Measurements from ENCODE around the gene SLC6A3. TPM values are rescaled to one million over a fixed set of nuclear protein-coding genes. Genes with fewer than 3 reads are reported as not detected.
"Not testable (repeated sequence)": the region's sequence is repeated elsewhere in the genome, so short reads cannot be mapped to it uniquely, and the experiment has no call there.

The SLC6A3 gene
- total RNA-seq, 1 donor from 2014 or later: not detected

DNA sequence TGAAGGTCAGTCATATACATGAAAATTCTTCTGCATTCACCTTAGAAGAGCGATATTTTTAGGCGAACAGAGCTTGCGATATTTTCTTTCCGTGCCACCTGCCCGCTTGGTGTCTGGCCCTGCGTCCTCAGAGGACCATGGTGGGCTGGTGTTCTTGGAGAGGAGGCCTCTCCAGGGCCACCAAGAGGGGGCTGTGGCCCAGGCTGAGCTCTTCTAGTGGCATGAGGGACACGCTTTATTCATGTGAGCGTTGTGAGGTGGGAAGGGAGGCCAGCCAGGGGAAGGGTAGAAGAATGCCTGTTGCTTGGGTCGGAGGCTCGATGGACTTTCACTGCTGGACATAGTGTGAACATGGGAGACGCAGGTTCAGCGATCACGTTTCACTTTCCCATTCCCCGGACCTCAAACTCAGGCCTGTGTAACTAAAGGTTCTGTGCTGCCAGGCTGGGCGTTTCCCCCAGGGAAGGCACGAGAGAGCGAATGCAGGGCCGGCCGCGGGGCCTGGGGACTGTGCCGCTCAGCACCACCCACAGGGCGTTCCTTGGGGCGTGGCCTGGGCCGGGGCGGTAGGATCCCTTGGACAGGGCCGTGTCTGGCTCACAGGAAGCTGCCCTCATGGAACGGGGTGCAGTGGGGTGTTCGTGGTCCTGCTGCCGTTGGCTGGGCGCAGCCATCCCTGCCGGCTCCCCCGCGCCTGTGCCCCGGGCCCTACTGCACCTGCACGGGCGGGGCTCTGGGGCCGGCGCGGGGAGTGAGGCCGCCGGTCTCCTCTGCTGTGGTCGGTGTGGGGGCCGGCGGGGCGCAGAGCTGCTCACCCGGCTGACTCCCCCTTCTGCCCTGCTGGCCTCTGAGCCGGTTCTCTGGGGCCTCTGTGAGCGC lies 59.6 kb downstream of the SLC6A3 start:
- intact Hi-C loops (cut with DNase I): no loop called here
- DNase-seq (ENCODE audit: missing footprints): peak; percentile 94
- peak; percentile 95 for ATAC-seq

DNA sequence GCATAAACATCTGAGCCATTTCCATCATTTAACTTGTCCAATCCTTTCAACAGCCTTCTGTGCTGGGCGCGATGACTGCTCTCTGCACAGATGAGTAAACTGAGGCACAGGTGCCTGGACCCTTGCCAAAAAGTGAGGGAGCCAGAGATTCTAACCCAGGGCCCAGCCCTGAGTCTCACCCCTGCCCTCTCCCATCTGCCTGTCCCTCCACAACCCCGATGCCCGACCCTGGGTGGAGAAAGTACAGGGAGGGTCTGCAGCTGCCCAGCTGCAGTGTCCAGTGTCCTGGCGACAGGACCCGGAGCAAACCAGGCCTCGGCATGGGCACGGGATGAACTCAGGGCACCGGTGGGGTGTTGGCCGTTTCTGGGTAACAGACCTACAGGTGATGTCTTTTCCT lies 60.7 kb downstream of the SLC6A3 start:
- DNase-seq (ENCODE audit: missing footprints): no peak
- intact Hi-C loops (cut with DNase I): no loop called here

DNA sequence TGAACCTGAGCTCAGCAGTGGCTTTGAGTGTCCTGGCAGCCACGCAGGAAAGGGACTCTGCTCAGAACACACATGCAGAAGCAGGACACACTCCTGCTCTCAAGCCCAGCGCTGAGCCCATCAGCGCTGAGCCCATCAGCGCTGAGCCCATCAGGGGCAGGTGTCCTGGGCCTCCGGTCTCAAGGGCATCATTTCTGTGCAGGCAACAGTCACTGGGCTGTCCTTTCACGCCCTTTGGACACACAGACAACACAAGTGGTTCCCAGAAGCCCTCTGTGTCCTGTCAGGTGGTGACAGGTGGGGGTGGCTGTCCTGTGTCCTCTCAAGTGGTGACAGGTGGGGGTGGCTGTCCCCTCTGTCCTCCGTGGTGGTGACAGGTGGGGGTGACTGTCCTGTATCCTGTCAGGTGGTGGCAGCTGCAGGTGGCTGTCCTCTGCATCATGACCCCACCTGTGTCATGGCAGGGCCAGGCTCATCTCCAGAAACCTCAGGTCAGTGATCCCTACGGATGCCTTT lies 61.3 kb downstream of the SLC6A3 start:
- DNase-seq (ENCODE audit: missing footprints): no peak
- ATAC-seq: peak; percentile 38
- intact Hi-C loops (cut with DNase I): no loop called here

More for the DNA sequence above, 60.7 kb downstream of the SLC6A3 start:
- no peak for ATAC-seq

DNA sequence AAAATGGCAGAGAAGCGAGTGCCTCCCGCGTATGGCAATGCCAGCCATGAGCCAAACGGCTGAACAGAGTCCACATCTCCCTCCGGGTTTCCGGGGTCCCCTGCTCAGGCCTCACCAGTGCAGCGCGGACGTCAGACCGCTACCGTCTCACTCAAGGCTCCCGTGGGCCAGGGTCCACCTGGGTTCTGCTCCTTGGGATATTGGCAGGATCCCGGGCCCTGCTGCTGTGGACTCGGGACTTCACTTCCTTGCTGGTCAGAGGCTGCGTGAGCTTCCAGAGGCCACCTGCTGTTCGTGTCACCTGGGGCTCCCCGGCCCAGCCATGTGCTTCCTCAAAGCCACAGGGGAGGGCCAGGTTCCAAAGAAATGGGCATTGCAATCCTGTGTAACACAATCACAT lies 61.9 kb downstream of the SLC6A3 start:
- DNase-seq (ENCODE audit: missing footprints) (no peak), ATAC-seq (no peak)
- intact Hi-C loops (cut with DNase I): no loop called here

DNA sequence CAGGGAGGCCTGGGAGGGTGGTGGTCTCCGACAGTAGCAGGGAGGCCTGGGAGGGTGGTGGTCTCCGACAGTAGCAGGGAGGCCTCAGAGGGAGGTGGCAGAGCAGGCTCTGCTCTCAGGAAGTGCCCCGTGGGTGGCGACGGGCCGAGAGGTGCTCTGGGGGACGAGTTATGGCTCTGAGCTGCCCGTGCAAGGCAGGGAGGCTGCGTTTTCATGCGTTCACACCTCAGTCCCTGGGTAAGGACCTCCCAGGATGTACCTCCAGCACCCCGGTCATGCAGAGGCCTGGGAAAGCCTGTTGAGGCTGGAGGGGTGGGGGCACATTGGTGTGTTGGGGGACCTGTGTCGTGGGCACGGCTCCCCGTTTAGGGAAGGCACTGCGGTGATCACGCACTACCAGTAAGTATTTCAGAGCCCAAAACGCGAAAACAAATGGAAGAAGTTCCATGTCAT lies 63.0 kb downstream of the SLC6A3 start:
- intact Hi-C loops (cut with DNase I): no loop called here
- DNase-seq (ENCODE audit: missing footprints) (no peak), ATAC-seq (no peak)

DNA sequence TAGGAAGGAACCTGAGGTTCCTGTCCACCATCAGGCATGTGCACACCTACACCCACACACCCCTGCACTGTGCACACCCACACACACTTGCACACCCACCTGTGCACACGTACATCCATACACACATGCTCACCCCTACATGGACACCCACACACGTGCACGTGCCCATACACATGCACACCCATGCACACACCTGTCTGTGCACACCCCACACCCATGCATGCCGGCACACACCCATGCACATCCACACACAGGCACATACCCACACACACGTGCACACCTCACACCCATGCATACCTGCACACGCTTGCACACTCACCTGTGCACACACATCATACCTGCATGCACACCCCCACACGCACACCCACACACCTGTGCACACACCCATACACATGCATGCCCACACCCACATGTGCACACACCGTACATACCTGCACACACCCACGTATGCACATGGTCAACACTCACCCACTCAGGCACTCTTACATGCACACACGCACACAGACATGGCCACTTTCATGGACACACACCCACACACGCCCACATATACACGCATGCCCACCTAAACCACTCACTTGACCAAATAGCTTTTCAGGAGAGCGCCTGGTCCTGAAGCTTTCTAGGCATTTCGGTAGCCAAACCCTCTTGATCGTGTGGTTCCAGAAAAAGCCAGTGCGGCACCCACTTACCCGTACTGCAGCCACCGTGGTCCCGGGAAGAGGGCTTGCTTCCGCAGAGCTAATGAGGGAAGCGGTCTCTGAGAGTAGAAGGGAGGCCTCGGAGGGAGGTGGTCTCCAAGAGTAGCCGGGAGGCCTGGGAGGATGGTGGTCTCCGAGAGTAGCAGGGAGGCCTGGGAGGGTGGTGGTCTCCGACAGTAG lies 63.6 kb downstream of the SLC6A3 start:
- ATAC-seq (no peak), DNase-seq (ENCODE audit: missing footprints) (no peak)
- intact Hi-C loops (cut with DNase I): loop anchor here (2.0 kb wide), 1 partner anchor 261 kb away; no protein-coding TSS in a partner anchor

DNA sequence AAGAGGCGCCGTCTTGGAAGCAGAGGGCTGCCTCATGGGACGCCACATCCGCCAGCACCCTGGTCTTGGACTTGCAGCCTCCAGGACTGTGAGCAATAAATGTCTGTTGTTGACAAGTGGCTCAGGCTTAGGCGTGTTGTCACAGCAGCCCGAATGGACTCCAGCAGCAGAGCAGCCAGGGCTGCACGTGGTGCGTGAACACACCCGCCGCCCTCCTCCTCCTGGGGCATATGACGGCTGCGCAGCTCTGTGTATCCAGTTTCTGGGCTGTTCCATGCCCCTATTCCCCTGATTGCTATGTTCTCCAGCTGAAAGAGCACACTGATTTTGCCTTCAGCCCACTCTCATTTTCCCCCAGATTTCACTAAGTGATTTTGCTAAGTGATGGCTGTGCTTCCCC lies 64.3 kb downstream of the SLC6A3 start:
- no peak for DNase-seq (ENCODE audit: missing footprints)
- no peak for ATAC-seq
- intact Hi-C loops (cut with DNase I): loop anchor here (2.0 kb wide), 1 partner anchor 262 kb away; no protein-coding TSS in a partner anchor

DNA sequence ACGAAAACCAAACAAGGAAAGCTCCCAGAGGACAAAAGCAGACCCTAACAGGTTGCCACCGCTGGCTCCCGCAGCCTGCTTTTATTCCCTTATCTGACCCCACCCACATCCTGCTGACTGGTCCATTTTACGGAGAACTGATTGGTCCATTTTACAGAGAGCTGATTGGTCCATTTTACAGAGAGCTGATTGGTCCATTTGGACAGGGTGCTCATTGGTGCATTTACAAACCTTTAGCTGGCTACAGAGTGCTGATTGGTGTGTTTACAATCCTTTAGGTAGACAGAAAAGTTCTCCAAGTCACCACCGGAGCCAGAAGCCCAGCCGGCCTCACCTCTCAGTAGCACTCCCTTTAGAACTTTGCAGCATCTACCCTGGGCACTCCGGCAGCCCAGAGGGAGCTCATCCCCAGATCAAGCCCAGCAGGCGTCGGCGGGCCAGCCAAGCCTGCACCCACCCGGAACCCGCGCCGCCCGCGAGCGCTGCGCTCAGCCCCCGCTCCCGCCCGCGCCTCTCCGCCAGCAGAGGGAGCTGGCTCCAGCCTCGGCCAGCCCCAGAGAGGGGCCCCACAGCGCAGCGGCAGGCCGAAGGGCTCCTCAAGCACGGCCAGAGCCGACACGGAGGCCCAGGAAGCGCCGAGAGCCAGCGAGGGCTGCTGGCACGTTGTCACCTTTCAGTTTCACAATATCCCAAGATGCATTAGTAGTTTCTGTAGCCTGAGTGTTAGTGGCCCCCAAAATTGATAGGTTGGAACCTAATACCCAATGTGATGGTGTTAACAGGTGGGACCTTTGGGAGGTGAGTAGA lies 65.0 kb downstream of the SLC6A3 start:
- DNase-seq (ENCODE audit: missing footprints): no peak
- intact Hi-C loops (cut with DNase I): loop anchor here (2.0 kb wide), 1 partner anchor 263 kb away; no protein-coding TSS in a partner anchor

DNA sequence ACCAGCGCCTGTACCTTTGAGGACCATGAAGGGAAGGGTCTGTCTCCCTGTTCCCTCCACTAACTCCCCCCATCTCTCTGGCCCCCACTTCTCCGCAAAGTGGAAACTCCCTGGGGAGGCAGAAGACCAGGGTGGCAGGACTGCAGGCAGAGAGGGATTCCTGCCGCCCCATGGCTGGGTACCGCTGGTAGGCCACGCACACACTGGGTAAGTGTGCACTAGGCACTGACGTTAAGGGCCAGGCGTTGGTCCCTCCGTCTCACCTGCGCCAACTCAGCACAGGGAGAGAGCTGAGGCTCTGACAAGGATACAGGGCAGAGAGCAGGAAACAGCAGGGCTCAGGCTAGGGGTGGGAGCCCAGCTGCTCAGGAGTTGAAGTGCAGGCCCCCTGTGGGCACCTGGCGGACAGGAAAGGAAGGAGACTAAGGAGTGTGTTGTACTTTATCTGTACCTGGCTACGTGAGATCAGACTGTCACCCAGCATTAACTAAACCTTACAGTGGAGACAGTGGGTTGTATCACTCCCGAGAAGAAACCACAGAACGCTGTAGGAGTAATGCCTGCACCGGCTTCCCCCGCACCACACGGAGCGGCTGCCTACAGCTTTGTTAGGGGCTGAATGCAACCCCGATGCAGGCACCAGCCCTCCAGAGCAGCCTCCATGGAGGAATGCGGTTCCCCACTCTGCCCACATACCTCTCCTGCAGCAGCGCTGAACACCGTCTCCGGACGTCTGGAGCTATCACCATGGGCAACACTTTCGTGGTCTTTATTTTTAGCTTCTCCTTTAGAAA lies 66.2 kb downstream of the SLC6A3 start:
- ATAC-seq (no peak), DNase-seq (ENCODE audit: missing footprints) (no peak)
- intact Hi-C loops (cut with DNase I): no loop called here

More for the DNA sequence above, 65.0 kb downstream of the SLC6A3 start:
- ATAC-seq: peak; percentile 71

DNA sequence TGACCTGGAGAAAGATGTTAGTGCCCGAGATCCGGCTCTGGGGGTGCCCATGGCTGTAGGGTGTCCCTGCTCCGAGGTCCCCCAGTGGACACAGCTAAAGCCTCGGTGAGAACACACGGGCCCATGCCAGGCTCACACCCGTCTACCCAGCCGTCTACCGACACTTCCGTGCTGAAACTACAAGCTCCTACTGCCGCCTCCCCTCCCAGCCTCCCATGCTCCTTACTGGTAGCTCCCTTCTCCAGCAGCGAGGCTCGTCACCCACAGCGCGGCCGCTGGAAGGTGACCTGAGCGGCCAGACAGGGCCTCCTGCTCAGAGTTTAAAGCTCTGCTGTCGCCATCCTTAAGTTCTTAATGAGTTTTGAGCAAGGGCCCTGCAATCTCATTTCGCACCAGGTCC lies 67.1 kb downstream of the SLC6A3 start:
- intact Hi-C loops (cut with DNase I): no loop called here
- DNase-seq (ENCODE audit: missing footprints): no peak
- ATAC-seq: no peak

DNA sequence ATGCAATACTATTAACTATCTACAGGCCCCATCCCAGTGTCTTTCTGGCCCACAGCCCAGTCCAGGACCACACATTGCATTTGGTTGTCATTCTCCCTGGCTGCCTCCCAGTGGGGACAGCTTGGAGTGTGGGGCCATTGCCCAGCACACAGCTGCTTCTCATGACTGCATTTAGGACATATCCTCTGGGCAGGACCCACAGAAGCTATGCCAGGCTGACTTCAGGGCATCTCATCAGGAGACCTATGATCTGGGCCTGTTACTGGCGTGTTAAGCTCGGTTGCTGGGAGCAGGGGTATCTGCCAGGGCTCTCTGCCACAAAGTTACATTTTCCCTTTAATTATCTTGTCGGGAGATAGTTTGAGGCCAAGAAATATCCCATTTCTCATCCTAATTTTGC lies 68.3 kb downstream of the SLC6A3 start:
- DNase-seq (ENCODE audit: missing footprints) (no peak), ATAC-seq (no peak)
- intact Hi-C loops (cut with DNase I): no loop called here

DNA sequence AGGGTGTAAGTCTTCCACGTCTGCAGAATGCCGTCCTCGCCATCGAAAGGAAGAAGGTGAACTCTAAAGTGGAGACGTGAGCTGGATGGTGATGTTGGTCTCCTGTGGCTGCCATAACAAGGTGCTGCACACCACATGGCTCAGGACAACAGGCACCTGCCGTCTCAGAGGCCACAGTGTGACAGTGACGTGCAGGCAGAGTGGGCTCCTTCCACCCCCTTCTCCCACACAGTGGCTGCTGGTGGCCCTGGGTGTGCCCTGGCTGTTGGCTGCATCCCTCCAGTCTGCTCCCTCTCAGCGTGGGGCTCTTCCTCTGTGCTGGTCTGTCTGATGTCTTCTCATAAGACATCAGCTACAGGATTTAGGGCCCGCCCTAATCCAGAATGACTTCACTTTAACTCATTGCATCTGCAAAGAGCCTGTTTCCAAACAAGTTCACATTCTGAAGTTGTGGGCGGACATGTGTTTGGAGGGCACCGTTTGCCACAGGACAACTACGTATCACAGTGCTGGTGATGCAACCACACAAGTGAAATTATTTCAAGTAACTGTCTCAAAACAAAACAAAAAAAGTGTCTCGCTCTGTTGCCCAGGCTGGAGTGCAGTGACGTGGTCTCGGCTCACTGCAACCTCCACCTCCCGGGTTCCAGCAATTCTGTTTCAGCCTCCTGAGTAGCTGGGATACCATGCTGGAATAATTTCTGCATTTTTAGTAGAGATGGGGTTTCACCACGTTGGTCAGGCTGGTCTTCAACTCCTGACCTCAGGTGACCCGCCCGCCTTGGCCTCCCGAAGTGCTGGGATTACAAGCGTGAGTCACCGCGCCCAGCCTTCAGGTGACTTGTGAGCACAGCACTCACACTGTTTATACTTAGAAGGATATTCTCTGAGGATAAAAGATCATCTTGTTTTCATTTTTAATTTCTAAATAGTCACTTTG lies 69.1 kb downstream of the SLC6A3 start:
- no peak for ATAC-seq
- intact Hi-C loops (cut with DNase I): no loop called here
- no peak for DNase-seq (ENCODE audit: missing footprints)

DNA sequence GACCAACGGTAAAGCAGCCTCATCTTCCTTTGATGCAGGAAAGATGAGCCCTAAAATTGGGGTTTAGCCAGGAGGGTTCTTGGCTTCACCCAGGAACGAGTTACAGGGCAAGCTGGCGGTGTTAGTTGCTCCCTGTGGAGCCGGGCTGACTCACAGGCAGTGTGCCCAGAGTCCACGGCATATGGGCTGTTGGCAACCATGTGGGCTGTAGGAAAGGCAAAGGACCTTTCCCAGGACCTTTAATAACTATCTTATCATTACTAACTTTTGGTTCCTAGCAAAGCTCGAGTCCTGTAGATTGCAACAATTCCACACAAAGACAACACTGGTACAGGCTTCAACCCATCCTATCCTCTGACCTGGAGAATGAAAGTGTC lies 70.6 kb downstream of the SLC6A3 start:
- ATAC-seq (no peak), DNase-seq (ENCODE audit: missing footprints) (no peak)
- intact Hi-C loops (cut with DNase I): no loop called here

DNA sequence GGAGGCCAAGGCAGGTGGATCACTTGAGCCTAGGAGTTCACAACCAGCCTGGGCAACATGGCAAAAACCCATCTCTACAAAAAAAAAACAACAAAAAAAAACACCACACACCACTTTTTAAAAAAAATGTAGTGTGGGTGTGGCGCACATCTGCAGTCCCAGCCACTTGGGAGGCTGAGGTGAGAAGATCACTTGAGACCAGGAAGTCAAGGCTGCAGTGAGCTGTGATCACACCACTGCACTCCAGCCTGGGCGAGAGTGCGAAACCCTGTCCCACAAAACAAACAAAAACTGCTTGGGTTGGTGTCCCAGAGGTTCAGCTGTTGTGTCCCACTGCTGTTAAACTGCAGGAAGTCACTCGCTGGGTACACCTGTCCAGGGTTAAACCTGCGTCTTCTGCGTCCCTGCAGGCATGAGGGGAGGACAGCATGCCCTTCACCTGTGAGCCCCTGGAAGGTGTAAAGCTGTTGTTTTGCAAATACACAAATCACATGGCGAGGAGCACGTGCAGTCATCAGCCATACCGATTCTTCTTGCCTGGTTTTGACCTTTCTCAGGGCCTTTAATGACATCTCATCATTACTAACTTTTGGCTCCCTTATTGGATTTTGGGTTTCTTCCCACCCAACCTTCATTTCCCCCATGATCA lies 71.1 kb downstream of the SLC6A3 start:
- intact Hi-C loops (cut with DNase I): no loop called here
- no peak for DNase-seq (ENCODE audit: missing footprints)

DNA sequence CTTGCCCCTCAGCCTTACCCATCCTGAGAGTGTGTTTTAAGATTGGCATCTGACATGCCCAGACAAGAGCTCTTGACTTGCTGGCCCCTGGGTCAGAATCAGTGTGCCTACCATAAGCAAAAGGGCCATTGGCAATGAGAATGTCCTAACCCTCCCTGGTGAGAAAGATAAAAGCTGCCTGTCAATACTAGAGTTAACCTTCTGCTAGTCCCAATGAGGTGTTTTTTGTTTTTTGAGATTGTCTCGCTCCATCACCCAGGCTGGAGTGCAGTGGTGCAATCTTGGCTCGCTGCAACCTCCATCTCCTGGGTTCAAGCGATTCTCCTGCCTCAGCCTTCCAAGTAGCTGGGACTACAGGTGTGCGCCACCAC lies 73.3 kb downstream of the SLC6A3 start:
- intact Hi-C loops (cut with DNase I); ATAC-seq; DNase-seq (ENCODE audit: missing footprints): not testable (repeated sequence)

More for the DNA sequence above, 71.1 kb downstream of the SLC6A3 start:
- no peak for ATAC-seq

DNA sequence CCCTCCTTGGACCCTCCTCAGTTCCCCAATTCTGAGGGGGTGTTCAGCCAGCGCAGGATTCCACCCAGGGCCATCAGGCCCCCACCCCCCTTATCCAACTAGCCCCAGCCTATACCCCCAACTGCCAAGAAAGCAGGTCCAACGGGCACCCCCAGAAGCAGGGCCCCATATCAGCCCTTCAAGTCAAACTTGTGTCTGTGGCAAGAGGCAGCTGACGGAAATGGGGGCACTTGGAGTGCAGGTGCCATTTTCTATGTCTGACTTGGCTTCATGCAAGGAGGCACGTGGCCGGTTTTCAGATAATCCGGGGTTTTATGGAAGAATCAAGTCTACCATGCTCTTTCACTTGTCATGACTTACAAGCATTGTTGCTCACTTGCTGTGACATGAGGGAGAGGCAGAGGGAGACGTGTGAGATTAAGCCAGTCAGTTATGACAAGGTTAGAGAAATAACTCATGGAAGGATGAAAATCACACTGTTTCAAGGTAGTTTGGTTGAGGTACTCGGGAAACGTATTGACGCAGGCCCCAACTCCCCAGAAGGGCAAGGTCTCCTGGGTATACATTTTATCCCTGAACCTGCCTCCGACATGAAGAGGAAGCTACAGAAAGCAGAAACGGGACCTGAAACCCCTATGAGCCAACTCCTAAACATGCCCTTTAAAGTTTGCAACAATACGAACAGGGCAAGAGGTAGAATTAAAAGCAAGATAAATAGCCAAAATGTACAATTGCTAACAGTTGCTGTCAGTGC lies 73.8 kb downstream of the SLC6A3 start:
- DNase-seq (ENCODE audit: missing footprints): peak; percentile 37
- no peak for ATAC-seq
- intact Hi-C loops (cut with DNase I): no loop called here
